ENCODE data around the gene MTUS2.

GRCh38 chr13:29185926-29186325, 365.8 kb downstream of the MTUS2 start:
- TF ChIP-seq CTCF (IDR thresholded peaks at IDR 0.05; ENCODE audit: low read depth, low read length, missing input control) (no peak), MAX (IDR thresholded peaks at IDR 0.05) (no peak), SP1 (IDR thresholded peaks at IDR 0.05) (no peak), HNF4G (IDR thresholded peaks at IDR 0.05) (no peak), ZBTB33 (IDR thresholded peaks at IDR 0.05) (no peak), RAD21 (IDR thresholded peaks at IDR 0.05) (no peak), TAF1 (conservative IDR thresholded peaks at IDR 0.05) (no peak), RXRA (IDR thresholded peaks at IDR 0.05) (no peak), YY1 (IDR thresholded peaks at IDR 0.05) (no peak)
